ENCODE data around the gene KANK3.

GRCh38 chr19:8371011-8371804 lies 28.1 kb upstream of the KANK3 start:
- TF ChIP-seq, protein P1, sequence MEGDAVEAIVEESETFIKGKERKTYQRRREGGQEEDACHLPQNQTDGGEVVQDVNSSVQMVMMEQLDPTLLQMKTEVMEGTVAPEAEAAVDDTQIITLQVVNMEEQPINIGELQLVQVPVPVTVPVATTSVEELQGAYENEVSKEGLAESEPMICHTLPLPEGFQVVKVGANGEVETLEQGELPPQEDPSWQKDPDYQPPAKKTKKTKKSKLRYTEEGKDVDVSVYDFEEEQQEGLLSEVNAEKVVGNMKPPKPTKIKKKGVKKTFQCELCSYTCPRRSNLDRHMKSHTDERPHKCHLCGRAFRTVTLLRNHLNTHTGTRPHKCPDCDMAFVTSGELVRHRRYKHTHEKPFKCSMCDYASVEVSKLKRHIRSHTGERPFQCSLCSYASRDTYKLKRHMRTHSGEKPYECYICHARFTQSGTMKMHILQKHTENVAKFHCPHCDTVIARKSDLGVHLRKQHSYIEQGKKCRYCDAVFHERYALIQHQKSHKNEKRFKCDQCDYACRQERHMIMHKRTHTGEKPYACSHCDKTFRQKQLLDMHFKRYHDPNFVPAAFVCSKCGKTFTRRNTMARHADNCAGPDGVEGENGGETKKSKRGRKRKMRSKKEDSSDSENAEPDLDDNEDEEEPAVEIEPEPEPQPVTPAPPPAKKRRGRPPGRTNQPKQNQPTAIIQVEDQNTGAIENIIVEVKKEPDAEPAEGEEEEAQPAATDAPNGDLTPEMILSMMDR (IDR thresholded peaks at IDR 0.05) = no peak
- no peak for TF ChIP-seq POLR2AphosphoS5 (IDR thresholded peaks at IDR 0.05)

All from transverse colon (tissue), 4 donors.